ENCODE measurements around the gene CYB561D2. TPM values are rescaled to one million over a fixed set of nuclear protein-coding genes. Genes with fewer than 3 reads are reported as not detected.
A peak's percentile ranks its signal among the peaks of the same experiment; 100 is the strongest.

Gene CYB561D2
- total and polyA plus RNA-seq, 2 of the 13 experiments (the other 11 are each of a cell fraction or from before 2014, with no cell fraction given), result 11.1 to 17.2 TPM

GRCh38 chr3:50324351-50325112 lies 26.1 kb upstream of the CYB561D2 start (continued):
- TF ChIP-seq ZNF101 (CRISPR knock-in tag; IDR thresholded peaks at IDR 0.05; ENCODE audit: borderline replicate concordance, low read depth) (no peak), ZNF879 (CRISPR knock-in tag; IDR thresholded peaks at IDR 0.05) (no peak), MEIS2 (CRISPR knock-in tag; IDR thresholded peaks at IDR 0.05) (no peak), ZNF251 (CRISPR knock-in tag; IDR thresholded peaks at IDR 0.05) (no peak), NR2F1 (CRISPR knock-in tag; IDR thresholded peaks at IDR 0.05) (peak in 1 of 2 experiments; percentile 65; a peak in 2 of 4 replicates), ZKSCAN1 (IDR thresholded peaks at IDR 0.05; ENCODE audit: low read length) (no peak), HCFC1 (IDR thresholded peaks at IDR 0.05; ENCODE audit: low read depth, low read length) (no peak), KAT2B (IDR thresholded peaks at IDR 0.05; ENCODE audit: borderline replicate concordance, low read depth, low read length) (no peak), AKAP8 (CRISPR knock-in tag; IDR thresholded peaks at IDR 0.05) (no peak), ZNF276 (CRISPR knock-in tag; IDR thresholded peaks at IDR 0.05; ENCODE audit: low read depth) (0 out of 2 replicates have a peak, but pooled peaks have one; percentile 46)
- TF ChIP-seq, protein P1, sequence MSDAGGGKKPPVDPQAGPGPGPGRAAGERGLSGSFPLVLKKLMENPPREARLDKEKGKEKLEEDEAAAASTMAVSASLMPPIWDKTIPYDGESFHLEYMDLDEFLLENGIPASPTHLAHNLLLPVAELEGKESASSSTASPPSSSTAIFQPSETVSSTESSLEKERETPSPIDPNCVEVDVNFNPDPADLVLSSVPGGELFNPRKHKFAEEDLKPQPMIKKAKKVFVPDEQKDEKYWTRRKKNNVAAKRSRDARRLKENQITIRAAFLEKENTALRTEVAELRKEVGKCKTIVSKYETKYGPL (CRISPR knock-in tag; IDR thresholded peaks at IDR 0.05), result no peak
- TF ChIP-seq, protein P2, sequence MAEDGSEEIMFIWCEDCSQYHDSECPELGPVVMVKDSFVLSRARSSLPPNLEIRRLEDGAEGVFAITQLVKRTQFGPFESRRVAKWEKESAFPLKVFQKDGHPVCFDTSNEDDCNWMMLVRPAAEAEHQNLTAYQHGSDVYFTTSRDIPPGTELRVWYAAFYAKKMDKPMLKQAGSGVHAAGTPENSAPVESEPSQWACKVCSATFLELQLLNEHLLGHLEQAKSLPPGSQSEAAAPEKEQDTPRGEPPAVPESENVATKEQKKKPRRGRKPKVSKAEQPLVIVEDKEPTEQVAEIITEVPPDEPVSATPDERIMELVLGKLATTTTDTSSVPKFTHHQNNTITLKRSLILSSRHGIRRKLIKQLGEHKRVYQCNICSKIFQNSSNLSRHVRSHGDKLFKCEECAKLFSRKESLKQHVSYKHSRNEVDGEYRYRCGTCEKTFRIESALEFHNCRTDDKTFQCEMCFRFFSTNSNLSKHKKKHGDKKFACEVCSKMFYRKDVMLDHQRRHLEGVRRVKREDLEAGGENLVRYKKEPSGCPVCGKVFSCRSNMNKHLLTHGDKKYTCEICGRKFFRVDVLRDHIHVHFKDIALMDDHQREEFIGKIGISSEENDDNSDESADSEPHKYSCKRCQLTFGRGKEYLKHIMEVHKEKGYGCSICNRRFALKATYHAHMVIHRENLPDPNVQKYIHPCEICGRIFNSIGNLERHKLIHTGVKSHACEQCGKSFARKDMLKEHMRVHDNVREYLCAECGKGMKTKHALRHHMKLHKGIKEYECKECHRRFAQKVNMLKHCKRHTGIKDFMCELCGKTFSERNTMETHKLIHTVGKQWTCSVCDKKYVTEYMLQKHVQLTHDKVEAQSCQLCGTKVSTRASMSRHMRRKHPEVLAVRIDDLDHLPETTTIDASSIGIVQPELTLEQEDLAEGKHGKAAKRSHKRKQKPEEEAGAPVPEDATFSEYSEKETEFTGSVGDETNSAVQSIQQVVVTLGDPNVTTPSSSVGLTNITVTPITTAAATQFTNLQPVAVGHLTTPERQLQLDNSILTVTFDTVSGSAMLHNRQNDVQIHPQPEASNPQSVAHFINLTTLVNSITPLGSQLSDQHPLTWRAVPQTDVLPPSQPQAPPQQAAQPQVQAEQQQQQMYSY (CRISPR knock-in tag; IDR thresholded peaks at IDR 0.05), result no peak
- TF ChIP-seq, protein P3, sequence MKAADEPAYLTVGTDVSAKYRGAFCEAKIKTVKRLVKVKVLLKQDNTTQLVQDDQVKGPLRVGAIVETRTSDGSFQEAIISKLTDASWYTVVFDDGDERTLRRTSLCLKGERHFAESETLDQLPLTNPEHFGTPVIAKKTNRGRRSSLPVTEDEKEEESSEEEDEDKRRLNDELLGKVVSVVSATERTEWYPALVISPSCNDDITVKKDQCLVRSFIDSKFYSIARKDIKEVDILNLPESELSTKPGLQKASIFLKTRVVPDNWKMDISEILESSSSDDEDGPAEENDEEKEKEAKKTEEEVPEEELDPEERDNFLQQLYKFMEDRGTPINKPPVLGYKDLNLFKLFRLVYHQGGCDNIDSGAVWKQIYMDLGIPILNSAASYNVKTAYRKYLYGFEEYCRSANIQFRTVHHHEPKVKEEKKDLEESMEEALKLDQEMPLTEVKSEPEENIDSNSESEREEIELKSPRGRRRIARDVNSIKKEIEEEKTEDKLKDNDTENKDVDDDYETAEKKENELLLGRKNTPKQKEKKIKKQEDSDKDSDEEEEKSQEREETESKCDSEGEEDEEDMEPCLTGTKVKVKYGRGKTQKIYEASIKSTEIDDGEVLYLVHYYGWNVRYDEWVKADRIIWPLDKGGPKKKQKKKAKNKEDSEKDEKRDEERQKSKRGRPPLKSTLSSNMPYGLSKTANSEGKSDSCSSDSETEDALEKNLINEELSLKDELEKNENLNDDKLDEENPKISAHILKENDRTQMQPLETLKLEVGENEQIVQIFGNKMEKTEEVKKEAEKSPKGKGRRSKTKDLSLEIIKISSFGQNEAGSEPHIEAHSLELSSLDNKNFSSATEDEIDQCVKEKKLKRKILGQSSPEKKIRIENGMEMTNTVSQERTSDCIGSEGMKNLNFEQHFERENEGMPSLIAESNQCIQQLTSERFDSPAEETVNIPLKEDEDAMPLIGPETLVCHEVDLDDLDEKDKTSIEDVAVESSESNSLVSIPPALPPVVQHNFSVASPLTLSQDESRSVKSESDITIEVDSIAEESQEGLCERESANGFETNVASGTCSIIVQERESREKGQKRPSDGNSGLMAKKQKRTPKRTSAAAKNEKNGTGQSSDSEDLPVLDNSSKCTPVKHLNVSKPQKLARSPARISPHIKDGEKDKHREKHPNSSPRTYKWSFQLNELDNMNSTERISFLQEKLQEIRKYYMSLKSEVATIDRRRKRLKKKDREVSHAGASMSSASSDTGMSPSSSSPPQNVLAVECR (CRISPR knock-in tag; IDR thresholded peaks at IDR 0.05; ENCODE audit: borderline replicate concordance), result peak; percentile 64; the same call in 1 of the 2 replicates
- TF ChIP-seq, protein P4, sequence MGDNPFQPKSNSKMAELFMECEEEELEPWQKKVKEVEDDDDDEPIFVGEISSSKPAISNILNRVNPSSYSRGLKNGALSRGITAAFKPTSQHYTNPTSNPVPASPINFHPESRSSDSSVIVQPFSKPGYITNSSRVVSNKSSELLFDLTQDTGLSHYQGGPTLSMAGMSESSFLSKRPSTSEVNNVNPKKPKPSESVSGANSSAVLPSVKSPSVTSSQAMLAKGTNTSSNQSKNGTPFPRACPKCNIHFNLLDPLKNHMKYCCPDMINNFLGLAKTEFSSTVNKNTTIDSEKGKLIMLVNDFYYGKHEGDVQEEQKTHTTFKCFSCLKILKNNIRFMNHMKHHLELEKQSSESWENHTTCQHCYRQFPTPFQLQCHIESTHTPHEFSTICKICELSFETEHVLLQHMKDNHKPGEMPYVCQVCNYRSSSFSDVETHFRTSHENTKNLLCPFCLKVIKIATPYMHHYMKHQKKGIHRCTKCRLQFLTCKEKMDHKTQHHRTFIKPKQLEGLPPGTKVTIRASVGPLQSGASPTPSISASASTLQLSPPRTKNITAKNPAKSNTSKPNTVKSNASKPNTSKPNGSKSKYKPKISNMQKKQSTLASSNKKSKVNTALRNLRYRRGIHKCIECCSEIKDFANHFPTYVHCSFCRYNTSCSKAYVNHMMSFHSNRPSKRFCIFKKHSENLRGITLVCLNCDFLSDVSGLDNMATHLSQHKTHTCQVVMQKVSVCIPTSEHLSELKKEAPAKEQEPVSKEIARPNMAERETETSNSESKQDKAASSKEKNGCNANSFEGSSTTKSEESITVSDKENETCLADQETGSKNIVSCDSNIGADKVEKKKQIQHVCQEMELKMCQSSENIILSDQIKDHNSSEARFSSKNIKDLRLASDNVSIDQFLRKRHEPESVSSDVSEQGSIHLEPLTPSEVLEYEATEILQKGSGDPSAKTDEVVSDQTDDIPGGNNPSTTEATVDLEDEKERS (CRISPR knock-in tag; IDR thresholded peaks at IDR 0.05), result no peak
